Putamen (tissue), 1 donor: ENCODE data around the gene PPP4R1.
"Not testable (repeated sequence)": the region's sequence is repeated elsewhere in the genome, so short reads cannot be mapped to it uniquely, and the experiment has no call there.

ENCODE experiments used
- DNase-seq: peaks from one replicate; pipeline ENCODE4 v3.0.0-alpha.2; 2016; ENCODE audit warnings: low spot score

Gene PPP4R1, protein sequence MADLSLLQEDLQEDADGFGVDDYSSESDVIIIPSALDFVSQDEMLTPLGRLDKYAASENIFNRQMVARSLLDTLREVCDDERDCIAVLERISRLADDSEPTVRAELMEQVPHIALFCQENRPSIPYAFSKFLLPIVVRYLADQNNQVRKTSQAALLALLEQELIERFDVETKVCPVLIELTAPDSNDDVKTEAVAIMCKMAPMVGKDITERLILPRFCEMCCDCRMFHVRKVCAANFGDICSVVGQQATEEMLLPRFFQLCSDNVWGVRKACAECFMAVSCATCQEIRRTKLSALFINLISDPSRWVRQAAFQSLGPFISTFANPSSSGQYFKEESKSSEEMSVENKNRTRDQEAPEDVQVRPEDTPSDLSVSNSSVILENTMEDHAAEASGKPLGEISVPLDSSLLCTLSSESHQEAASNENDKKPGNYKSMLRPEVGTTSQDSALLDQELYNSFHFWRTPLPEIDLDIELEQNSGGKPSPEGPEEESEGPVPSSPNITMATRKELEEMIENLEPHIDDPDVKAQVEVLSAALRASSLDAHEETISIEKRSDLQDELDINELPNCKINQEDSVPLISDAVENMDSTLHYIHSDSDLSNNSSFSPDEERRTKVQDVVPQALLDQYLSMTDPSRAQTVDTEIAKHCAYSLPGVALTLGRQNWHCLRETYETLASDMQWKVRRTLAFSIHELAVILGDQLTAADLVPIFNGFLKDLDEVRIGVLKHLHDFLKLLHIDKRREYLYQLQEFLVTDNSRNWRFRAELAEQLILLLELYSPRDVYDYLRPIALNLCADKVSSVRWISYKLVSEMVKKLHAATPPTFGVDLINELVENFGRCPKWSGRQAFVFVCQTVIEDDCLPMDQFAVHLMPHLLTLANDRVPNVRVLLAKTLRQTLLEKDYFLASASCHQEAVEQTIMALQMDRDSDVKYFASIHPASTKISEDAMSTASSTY

DNA sequence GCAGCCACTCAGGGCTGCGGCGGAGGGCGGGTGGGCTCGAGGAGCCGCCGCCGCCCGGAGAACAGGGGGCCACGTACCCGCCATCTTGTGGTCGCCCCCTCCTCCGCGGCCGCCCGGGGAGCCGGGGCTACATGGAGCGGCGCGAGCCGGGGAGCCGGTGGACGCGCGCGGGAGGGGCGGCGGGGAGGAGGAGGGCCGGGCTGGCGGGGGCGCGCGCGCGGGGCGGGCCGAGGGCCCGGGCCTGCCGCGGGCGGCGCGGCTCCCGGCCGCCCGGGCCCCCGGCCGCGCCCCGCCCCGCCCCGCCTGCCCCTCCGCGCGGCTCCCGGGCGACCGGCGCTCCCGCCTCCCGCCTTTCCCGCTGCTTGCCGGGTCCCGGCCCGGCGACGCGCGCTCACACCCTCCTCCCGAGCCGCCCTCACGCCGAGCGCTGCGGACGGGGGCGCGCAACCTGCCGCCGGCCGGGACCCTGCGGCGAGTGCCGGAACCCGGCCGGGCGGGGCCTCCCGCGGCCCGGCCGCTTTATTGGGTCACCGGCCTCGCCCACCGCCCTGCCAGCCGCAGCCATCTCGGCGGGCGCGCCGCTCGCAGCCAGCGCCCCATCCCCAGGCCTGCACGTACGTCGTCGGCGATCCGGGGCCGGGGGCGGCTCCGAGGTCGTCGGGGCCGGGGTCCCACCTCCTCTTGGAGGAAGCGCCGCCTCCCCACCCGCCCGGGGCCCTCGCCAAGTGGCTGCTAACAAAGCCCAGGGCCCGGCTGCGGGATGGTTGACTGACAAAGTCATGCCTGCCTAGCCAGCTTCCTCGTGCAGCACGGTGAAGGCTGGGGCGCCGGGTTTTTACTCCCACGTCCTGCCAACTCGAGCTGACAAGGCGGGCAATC lies at the start of gene PPP4R1:
Gene PPP4R1, minus strand, starts transcription at position 159 of the 879 bp plus-strand sequence. Its CDS starts 75 bp downstream, at position 84.
- peak; percentile 73 for DNase-seq

DNA sequence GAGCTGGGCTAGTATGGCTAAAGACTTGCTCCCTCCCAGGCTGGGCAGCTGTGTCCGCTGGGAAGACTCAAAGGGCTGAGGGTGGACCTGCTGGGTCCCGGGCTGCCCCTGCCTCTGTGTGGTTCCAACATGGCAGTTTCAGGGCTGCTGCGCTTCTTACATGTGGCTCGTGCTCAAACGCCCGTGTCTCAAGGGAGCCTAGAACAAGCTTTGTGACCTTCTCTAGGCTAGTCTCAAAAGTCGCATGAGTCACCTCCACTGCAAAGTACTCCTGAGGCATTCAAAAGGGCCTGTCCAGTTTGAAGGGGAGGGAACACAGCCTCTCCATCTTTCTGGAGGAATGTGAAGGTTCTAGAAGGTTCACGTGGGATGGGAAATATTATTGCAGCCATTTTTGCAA lies 49.0 kb upstream of the PPP4R1 start:
- DNase-seq = no peak

DNA sequence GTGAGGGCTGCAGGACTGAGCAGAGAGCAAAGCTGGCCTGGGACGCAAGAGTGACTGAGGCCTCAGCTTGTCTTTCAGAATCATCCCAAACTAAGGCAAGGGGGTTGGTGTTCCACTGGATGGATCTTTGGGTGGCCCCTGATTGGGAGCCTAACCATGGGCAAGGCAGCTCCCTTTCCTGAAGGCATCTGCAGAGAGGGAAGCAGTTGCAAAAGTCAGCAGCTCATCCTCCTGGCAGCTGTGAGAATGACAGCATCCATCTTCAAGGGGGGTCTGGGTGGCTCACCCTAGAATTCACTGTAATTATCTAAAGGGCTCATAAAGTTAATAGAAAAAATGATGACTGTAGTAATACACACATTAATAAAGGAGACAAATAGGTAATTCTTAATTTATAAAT lies 47.2 kb upstream of the PPP4R1 start:
- no peak for DNase-seq

DNA sequence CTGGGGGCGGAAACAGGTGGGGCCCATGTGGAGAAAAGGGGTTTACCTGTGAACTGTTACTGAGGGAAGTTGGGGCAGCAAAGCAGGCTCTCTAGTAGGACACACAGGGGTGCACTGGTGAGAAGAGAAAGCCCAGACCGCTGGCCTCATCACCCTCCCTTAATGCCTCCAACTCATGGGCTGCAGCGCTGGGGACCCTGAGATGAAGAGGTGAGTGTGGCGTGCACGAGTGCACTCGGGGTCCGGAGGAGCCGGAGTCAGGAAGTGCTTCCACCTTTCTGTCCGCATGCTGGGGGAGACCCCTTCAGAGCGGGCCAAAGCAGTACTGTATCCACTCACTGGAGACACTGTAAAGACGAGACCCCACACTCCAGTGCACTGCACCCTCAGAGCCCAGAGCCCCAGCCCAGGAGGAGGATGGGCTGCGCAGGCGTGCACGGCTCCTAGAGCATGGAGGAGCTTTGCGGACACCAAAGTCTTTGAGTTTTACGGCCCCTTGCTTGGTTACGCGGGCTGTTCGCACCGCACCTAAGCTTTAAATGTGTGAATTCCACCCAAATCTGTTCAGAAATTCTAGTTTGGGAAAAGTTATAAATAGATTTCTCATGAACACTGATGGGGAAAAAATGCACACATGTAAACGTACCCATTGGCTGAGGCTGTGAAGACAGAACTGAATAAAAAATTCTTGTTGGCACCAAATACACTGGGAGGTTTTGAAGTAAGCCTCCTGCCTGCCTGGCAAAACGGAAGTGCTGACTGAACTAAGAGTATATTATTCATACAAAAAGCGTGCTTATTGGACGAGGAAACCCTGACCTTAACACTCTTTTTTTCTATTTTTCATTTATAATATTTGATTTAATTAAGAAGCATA lies 45.4 kb upstream of the PPP4R1 start:
- DNase-seq = no peak

DNA sequence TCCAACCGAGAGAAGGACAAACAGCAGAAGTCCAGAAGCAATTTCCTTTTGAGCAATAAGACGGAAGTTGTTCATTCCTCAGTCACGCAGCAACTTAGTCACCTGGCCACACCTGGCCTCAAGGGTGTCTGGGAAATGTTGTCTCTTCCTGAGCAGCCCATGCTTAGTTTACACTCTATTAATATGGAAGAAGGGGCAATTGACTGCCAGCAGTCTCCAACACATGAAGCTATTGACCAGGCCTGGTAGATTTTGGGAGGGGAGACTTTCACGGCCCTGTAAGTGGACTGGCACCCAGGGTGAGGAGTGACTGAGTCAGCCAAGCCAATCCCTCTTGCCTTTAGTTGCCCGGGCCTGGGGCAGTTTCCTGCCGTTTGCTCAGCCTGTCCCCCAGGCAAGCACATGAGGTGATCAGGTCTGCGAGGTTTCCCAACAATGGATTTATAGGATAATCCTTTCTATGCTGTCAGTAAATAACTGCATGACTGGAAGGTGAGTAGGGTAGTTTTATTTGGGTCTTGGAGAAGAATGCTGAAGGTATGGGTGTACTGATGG lies 43.8 kb upstream of the PPP4R1 start:
- DNase-seq = no peak

DNA sequence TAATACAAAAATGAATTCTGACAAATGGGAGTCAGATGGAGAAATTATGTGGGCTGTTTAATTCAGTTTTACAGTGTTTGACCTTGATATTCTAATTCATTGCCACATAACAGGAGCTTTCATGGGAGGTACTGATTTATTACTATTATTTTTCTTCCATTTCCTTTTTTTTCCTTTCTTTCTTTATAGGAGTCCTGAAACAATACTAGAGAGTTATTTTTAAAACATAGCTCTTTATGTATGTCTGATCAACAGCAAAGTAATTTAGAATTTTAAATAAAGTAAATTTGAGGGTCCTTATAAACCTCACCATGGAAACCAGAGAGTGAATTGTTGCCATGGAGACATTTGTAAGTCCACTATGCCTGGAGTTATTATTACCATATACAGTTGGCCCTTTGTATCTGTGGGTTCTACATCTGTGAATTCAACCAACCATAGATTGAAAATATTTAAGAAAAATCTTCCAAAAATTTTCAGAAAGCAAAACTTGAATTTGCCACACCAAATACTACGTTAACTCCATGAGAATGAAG lies 40.9 kb upstream of the PPP4R1 start:
- DNase-seq = no peak

DNA sequence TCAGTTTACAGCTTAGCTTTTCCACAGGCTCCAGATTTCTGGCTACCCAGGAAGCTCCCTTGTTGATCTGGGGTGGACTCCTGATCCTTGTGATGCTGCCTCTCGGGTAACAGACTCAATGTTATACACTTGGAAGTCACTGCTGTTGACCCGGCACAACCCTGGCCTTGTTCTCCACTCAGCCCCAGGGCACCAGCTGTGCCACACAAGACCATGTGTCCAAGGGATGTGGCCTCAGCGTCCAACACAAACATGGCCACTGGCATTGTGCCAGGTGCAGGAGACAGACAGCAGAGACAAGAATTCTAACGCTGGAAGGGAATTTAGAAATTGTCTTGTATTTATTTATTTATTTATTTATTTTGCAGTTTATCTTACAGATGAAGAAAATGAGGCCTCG lies 39.0 kb upstream of the PPP4R1 start:
- DNase-seq = peak; percentile 88

DNA sequence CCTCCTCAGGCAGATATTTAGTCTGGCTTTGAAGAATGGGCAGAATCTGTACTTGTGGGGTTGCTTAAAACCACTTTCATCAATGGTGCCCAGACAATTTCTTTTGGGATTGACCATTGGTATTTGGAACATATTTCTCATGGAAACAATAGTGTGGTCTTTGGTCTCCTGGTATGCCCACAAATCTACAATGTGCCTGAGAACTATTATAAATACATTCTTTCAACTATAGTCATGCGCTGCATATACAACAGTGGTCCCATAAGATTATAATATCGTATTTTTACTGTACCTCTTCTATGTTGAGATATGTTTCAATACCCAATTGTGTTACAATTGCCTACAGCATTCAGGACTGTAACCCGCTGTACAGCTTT lies 34.8 kb upstream of the PPP4R1 start:
- DNase-seq = no peak

DNA sequence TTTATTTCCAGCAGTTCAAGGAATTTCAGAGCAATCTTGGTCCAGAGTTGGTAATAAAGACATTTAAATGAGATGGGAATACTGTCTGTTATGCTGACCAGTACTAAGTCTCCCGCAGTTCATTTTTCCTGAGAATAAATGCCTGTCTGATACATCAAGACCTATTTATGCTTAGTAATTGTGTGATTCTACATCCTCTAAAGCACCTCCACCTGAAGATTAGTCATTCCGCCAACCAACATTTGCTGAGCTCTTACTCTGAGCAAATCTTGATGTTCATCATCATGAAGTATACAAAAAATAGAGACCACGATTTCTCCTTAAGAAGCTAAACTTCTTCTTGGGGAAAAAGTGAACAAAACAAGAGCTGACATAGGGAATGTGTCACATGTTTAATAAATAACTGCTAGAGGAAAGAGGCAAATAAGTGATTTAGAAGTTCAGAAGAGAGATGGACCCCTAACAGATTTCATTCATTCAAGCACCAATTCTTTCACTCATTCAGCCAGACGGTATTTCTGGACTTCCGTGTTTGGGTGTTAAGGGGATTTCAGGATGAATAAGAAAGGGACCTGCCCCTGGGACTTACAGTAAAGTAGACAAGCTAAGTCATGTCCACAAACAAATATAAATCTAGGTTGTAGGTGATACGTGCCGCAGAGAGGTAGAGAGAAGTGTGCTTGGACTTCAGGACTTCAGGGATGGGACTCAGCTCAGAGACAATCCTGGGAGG lies 34.2 kb upstream of the PPP4R1 start:
- DNase-seq = no peak

DNA sequence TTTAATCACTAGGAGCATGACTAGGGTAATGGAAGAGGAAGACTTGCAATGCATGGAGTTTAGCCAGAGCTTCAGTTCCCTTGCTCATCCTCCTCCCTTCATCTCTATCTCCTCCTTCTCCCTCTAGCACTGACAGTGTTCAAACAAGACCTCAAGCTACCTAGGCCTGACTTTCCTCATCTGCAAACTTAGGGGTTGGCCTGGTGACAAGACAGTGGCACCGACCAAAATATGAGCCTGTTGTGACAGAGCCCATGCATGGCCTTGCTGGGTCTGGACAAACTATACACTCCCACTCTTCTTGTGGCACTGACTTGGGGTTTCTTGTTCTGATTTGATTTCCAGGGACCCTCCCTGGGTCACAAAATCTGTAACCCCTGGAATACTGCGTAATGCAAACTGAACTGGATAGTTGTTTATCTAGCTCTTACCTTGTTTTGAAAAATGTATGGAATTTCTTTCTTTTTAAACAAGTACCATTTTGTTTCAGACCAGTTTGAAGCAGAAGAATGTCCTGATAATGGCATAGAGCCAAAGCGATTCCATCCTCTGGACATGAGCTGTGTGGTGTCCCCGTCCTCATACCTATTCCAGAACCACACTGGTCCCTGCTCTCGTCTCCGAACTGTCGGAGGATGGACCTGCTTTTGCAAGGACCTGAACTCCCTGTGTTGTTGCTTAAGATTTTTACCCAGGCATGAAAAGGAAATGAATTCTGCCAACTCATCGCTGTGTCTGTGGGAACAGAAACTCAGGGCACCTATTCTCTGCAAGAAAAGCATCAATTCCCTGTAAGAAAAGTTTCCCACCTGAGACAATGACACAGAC lies 33.4 kb upstream of the PPP4R1 start:
- DNase-seq = no peak

DNA sequence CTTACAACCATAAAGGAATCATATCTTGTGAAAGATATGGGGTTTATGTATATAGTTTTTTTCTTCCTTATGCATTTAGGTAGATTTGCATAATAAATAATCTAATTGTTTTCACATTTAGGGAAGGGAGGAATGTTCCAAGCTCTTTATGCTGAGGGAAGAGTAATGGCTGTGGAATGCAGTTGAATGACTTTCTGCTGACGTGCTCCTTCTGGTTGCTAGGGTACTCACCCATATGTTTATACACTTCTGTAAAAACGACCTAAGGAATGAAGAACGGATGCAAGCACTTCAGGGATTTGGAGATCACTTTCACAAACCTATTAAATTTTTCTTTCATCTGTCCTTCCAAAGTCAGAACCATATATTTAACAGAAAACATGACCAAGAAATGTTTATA lies 29.2 kb upstream of the PPP4R1 start:
- no peak for DNase-seq

DNA sequence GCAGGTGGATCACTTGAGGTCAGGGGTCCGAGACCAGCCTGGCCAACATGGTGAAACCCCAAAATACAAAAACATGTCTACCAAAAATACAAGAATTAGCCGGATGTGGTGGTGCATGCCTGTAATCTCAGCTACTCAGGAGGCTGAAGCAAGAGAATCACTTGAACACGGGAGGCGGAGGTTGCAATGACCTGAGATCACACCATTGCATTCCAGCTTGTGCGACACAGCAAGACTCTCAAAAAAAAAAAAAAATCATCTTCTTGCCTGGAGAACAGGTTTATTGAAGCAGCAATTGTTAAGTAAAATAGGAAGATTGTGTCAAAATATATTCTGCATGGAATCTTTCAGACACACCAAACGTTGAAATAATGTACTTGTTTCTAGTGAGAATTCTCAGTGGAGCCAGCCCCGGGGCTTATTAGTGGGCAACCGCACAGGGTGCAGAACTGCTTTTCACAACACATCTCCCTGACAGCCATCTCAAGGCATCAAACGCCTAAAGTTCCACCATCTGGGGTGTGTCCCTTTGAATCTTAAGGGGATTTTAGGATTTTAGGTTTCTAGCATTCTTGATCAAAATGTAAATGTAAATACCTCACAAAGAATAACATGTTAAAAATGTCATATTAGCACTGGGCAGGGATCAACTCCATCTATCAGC lies 28.6 kb upstream of the PPP4R1 start:
- no peak for DNase-seq

DNA sequence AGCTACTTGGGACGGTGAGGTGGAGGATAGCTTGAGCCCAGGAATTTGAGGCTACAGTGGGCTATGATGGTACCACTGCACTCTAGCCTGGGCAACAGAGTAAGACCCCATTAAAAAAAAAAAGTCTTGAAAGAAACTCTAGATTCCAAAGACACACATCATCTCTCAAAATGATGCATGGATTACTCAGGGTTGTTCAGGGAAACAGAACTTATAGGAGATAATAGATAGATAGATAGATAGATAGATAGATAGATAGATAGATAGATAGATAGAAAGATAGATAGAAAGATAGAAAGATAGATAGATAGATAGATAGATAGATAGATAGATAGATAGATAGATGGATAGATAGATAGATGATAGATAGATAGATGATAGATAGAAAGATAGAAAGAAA lies 26.7 kb upstream of the PPP4R1 start:
- DNase-seq = not testable (repeated sequence)

DNA sequence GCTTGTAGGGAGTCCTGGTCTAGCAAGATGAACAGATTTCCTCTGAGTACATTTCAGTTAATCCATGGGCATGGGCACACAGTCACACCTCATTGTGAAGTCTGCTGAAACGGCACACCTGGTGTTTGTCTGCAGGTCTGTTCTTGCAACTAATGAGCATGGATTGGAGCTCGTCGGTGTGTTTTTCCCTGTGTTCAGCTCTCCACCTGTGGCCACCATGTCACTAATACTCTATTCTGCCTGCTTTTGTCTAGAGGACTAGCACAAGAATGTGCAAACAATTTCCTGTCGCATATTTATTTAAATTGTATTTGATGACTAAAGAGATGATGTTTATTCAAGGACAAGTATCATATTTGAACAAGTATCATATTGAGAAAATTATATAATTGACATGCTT lies 24.5 kb upstream of the PPP4R1 start:
- no peak for DNase-seq

DNA sequence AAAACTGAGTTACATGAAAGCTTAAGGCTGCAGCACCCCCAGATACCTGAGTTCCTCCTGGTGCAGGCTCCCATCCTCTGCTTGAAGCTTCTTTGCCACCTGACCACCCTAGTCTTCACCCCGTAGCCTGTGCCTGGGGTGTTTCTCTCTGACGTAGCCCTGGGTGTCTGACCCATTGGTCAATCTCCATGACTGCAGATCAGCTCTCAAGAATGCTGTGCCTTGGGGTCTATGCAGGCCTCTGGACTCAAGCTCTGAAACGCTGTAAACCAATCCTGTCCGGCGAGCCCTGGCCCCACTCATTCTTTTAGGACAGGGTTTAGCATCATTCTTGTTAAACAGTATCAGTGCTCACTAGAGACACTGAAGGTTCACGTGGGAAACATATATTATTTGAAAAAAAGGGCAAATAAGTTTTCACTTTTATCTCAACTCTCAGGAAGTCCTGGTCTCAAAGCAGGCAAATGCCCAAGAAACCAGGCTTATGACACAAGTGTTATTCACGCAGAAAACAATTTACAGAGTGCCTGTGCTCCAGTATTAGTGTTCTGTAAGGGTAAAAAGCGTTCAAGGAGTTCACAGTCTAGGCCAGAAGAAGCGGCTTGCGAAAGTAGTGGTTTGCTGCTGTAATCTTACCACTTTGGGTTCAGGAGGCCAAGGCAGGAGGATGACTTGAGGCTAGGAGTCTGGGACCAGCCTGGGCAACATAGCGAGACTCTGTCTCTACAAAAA lies 22.8 kb upstream of the PPP4R1 start:
- DNase-seq = no peak

DNA sequence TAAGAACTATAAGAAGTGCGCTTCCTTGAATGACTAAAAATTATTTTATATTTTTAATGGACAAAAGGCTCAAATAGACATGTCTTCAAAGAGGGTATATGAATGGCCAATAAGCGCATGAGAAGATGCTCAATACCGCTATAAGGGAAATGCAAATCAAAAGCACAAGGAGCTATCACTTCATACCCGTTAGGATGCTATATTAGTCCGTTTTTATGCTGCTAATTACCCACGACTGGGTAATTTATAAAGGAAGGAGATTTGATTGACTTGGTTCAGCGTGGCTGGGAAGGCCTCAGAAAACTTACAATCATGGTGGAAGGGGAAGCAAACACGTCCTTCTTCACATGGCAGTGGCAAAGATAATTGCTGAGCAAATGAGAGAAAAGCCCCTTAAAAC lies 20.5 kb upstream of the PPP4R1 start:
- DNase-seq = no peak

DNA sequence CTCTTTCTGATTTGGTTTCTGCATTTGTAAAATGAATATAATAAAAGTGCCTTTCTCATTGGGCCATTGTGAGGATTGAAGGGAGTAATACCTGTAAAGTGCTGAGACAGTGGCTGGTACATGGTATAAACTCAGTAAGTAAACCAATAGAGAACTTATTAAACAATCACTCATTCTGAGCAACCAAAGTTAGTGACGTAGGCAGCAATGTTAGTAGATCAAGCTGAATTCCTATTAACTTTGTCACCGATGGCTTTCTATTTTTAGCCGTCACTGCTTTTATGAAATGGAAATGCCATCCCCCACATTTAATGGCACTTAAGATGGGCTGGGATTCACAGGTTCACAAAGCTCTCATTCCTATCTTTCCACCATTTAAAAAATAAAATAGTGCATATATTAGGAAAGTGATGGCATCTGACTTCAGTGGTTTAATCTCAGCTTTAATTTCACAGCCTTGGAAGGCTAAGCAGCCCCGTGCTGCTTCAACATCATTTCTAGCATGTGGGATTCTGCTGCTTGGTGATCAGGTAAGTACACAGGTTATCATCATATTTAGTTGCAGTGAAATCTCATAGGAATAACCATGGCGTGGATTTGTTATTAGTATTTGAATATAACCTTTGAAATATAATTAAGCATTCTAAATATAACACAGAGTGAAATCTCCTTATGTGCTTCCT lies 17.6 kb upstream of the PPP4R1 start:
- peak; percentile 50 for DNase-seq
